ENCODE measurements around the gene TIMM10B. TPM values are rescaled to one million over a fixed set of nuclear protein-coding genes. Genes with fewer than 3 reads are reported as not detected.

The TIMM10B gene
- total RNA-seq, 4 donors from 2014 or later = 41.1 to 45.1 (median 42.7) TPM

- no peaks in the 10 kb centered on the region for H3K4me1 ChIP-seq
- H3K27ac ChIP-seq (replicated peaks in 1 of 4) = no peak overlapping the region
- TF ChIP-seq CTCF (IDR thresholded peaks at IDR 0.05) (no peak), EP300 (IDR thresholded peaks at IDR 0.05) (no peak), POLR2A (IDR thresholded peaks at IDR 0.05; ENCODE audit: low read depth) (no peak), POLR2AphosphoS5 (IDR thresholded peaks at IDR 0.05) (no peak)
- WGBS = 82% methylated on average over 2 of the region's 2 CpGs
- no peak overlapping the region for H3K4me3 ChIP-seq
- peaks cover 63 to 100% (median 92%) of the 10 kb centered on the region in 4 donors for H3K36me3 ChIP-seq
- no peaks in the 10 kb centered on the region for H3K9me3 ChIP-seq
- intact Hi-C loops (cut with DNase I) = no loop called here
- no peak for DNase-seq (ENCODE audit: extremely low spot score)
- no peaks in the 10 kb centered on the region for H3K27me3 ChIP-seq
Measured at GRCh38 chr11:6455070-6455469, 26.2 kb upstream of the TIMM10B start.

- no peaks in the 10 kb centered on the region for H3K27me3 ChIP-seq
- intact Hi-C loops (cut with DNase I) = no loop called here
- 98% methylated on average over 37 of the region's 56 CpGs for WGBS
- TF ChIP-seq EP300 (IDR thresholded peaks at IDR 0.05) = no peak
- no peak for TF ChIP-seq CTCF (IDR thresholded peaks at IDR 0.05)
- TF ChIP-seq POLR2AphosphoS5 (IDR thresholded peaks at IDR 0.05) = no peak
- TF ChIP-seq POLR2A (IDR thresholded peaks at IDR 0.05; ENCODE audit: low read depth) = no peak
- H3K4me3 ChIP-seq = no peak overlapping the region
- H3K4me1 ChIP-seq = no peaks in the 10 kb centered on the region
- no peak for DNase-seq (ENCODE audit: extremely low spot score)
- peaks cover 50 to 98% (median 84%) of the 10 kb centered on the region in 4 donors for H3K36me3 ChIP-seq
- H3K9me3 ChIP-seq = no peaks in the 10 kb centered on the region
- H3K27ac ChIP-seq (replicated peaks in 1 of 4) = no peak overlapping the region
Measured at GRCh38 chr11:6456361-6457073, 24.8 kb upstream of the TIMM10B start.

GRCh38 chr11:6457581-6458320, 23.6 kb upstream of the TIMM10B start:
- no peaks in the 10 kb centered on the region for H3K27me3 ChIP-seq
- H3K9me3 ChIP-seq = no peaks in the 10 kb centered on the region
- H3K36me3 ChIP-seq = peaks cover 44 to 97% (median 77%) of the 10 kb centered on the region in 4 donors
- 91% methylated on average over 25 of the region's 26 CpGs for WGBS
- intact Hi-C loops (cut with DNase I) = no loop called here
- TF ChIP-seq EP300 (IDR thresholded peaks at IDR 0.05) = no peak
- TF ChIP-seq CTCF (IDR thresholded peaks at IDR 0.05) = no peak
- TF ChIP-seq POLR2AphosphoS5 (IDR thresholded peaks at IDR 0.05) = no peak
- TF ChIP-seq POLR2A (IDR thresholded peaks at IDR 0.05; ENCODE audit: low read depth) = no peak
- H3K4me1 ChIP-seq = no peaks in the 10 kb centered on the region
- no peak for DNase-seq (ENCODE audit: extremely low spot score)
- H3K27ac ChIP-seq (replicated peaks in 1 of 4) = no peak overlapping the region
- no peak overlapping the region for H3K4me3 ChIP-seq

DNA sequence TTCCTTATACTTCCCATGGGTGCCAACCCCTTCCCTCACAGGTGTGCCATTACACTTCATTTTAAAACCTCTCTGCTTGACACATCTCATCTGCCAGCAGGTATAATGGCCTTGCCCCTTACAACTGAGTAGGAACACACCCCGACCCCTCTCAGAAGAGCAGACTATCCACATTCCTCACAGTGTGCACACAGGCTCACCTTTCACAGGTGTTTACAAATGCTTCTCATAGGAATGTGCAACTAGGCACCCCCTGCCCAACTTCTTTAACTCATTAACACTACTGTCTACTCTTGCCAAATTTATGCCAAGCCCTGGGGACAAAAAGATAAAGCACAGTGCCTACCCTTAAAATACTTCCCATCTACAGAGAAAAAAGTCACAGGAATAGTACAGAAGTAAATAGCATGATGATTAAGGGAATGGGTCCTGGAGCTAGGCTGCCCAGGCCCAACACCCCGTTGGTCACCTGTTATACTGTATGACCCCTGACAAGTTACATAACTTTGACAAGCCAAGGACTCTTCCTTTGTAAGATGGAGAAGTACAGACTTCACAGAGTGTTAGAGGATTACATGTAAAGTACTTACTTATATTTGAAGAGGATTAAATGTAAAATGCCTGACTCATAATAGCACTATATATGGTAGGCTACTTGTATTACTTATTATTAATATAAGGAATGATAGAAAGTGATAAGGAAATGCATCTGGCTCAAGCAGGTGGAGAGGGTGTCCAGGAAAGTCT, 22.8 kb upstream of the TIMM10B start:
- Histone ChIP-seq H3K36me3 (peaks cover 40 to 94% (median 72%) of the 10 kb centered on the region in 4 donors), H3K27ac (replicated peaks in 1 of 4) (no peak overlapping the region), H3K9me3 (no peaks in the 10 kb centered on the region), H3K4me1 (no peaks in the 10 kb centered on the region), H3K4me3 (no peak overlapping the region), H3K27me3 (no peaks in the 10 kb centered on the region)
- 96% methylated on average over 2 of the region's 2 CpGs for WGBS
- TF ChIP-seq CTCF (IDR thresholded peaks at IDR 0.05) = no peak
- no peak for TF ChIP-seq EP300 (IDR thresholded peaks at IDR 0.05)
- TF ChIP-seq POLR2AphosphoS5 (IDR thresholded peaks at IDR 0.05) = no peak
- no peak for TF ChIP-seq POLR2A (IDR thresholded peaks at IDR 0.05; ENCODE audit: low read depth)
- intact Hi-C loops (cut with DNase I) = no loop called here
- no peak for DNase-seq (ENCODE audit: extremely low spot score)
